ENCODE results near the gene GAS2L1. TPM values are rescaled to one million over a fixed set of nuclear protein-coding genes. Genes with fewer than 3 reads are reported as not detected.

GAS2L1 gene
- total and polyA plus RNA-seq, 2 donors (not counting 3 experiments of a cell fraction or from before 2014, with no cell fraction given): 30.5 to 44.0 TPM

GRCh38 chr22:29351042-29351441 is 44.6 kb downstream of the GAS2L1 start:
- CTCF ChIA-PET: no interaction called here
- H3K36me3 ChIP-seq (ENCODE audit: control insufficient read depth in 2 of 2, extremely low read depth in 1 of 2, insufficient read depth in 2 of 2, low read length in 2 of 2): peaks cover 23 to 82% of the 10 kb centered on the region in 2 experiments
- dilution Hi-C loops (cut with MboI; ENCODE audit: extremely low pct_ligation_motif_present, low sequenced_read_pairs): no loop called here

More at GRCh38 chr22:29351042-29351441, 44.6 kb downstream of the GAS2L1 start:
- H3K4me1 ChIP-seq (ENCODE audit: control insufficient read depth, extremely low read depth, insufficient read depth, low read length): no peaks in the 10 kb centered on the region
- POLR2A ChIA-PET: no interaction called here
- no TSS peak for BruUV-seq (replicated peaks)
- no peak overlapping the region for H3K4me3 ChIP-seq (replicated peaks in 1 of 3; ENCODE audit: insufficient read depth in 1 of 3, low read depth in 1 of 3, low read length in 3 of 3)
- H3K9me1 ChIP-seq (replicated peaks; ENCODE audit: control insufficient read depth, extremely low read depth, insufficient read depth, low read length): no peaks in the 10 kb centered on the region
- no peaks in the 10 kb centered on the region for H3K27me3 ChIP-seq (ENCODE audit: control insufficient read depth in 2 of 2, insufficient read depth in 2 of 2, low read length in 2 of 2)
- no peak overlapping the region for H3K27ac ChIP-seq (ENCODE audit: insufficient read depth, low read depth, low read length)
- DNase-seq (ENCODE audit: low read depth, low spot score) (no peak), FAIRE-seq (no peak)
- no peaks in the 10 kb centered on the region for H3K79me2 ChIP-seq (ENCODE audit: control insufficient read depth, insufficient read depth, low read length)
- no peaks in the 10 kb centered on the region for H4K20me1 ChIP-seq (replicated peaks; ENCODE audit: control insufficient read depth, extremely low read depth, insufficient read depth, low read length)
- no peak overlapping the region for H2AFZ ChIP-seq (ENCODE audit: low read depth, low read length)
- no peaks in the 10 kb centered on the region for H3K9me3 ChIP-seq (replicated peaks; ENCODE audit: control insufficient read depth, insufficient read depth, low read length)
- TF ChIP-seq POLR2AphosphoS5 (IDR thresholded peaks at IDR 0.05; ENCODE audit: insufficient read depth, low read depth, low read length): no peak
- no peak for TF ChIP-seq EZH2 (IDR thresholded peaks at IDR 0.05; ENCODE audit: borderline replicate concordance, low read depth, low read length, severe bottlenecking)
- no peak for TF ChIP-seq JUN (IDR thresholded peaks at IDR 0.05; ENCODE audit: borderline replicate concordance, insufficient read depth, insufficient read length, low read depth)
- no peak for TF ChIP-seq FOS (IDR thresholded peaks at IDR 0.05; ENCODE audit: borderline replicate concordance, insufficient read depth, low read length)
- no peak for TF ChIP-seq CTCF (IDR thresholded peaks at IDR 0.05; ENCODE audit: extremely low read depth in 1 of 2, insufficient read depth in 1 of 2, low read depth in 1 of 2, low read length in 2 of 2)
- TF ChIP-seq POLR2A (IDR thresholded peaks at IDR 0.05; ENCODE audit: low read depth, low read length): no peak
- TF ChIP-seq GATA2 (IDR thresholded peaks at IDR 0.05; ENCODE audit: insufficient read depth, insufficient read length, low read depth, low read length): no peak
- no peak for TF ChIP-seq MYC (IDR thresholded peaks at IDR 0.05; ENCODE audit: low read depth, low read length)
- no peak for TF ChIP-seq MAX (IDR thresholded peaks at IDR 0.05; ENCODE audit: insufficient read depth, insufficient read length)
- no peak overlapping the region for H3K4me2 ChIP-seq (ENCODE audit: insufficient read depth, low read length)
- H3K9ac ChIP-seq (replicated peaks; ENCODE audit: extremely low read depth, insufficient read depth, low read length): no peak overlapping the region
- intact Hi-C loops (cut with micrococcal nuclease): no loop called here
